Measurements from ENCODE around the gene LBHD1.
"Not testable (repeated sequence)": the region's sequence is repeated elsewhere in the genome, so short reads cannot be mapped to it uniquely, and the experiment has no call there.

Gene LBHD1

DNA sequence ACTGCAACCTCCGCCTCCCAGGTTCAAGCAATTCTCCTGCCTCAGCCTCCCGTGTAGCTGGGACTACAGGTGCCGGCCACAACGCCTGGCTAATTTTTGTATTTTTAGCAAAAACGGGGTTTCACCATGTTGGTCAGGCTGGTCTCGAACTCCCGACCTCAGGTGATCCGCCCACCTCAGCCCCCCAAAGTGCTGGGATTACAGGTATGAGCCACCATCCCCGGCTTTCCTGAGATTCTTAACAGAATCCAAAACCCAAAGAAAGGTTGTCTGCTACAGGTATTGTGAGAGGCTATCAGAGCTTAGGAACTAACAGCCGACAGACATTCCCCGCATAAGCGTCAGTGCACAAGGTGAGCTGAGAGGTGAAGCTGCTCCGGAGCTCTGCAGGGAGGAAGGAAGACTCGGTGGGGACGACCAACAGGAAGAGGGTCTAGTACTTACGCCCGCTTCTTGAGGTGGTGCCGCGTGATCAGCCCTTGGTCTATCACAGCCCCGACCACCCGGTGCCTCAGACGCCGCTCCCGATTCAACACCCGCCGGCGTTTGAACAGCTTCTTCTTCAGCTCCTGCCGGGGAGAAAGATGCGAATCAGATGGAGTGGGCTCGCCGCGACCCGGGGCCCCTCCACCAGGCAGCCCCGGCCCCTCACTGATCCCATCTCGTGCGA lies 7.5 kb downstream of the LBHD1 start:
- DNase-seq (ENCODE audit: low read depth): peak; percentile 59

DNA sequence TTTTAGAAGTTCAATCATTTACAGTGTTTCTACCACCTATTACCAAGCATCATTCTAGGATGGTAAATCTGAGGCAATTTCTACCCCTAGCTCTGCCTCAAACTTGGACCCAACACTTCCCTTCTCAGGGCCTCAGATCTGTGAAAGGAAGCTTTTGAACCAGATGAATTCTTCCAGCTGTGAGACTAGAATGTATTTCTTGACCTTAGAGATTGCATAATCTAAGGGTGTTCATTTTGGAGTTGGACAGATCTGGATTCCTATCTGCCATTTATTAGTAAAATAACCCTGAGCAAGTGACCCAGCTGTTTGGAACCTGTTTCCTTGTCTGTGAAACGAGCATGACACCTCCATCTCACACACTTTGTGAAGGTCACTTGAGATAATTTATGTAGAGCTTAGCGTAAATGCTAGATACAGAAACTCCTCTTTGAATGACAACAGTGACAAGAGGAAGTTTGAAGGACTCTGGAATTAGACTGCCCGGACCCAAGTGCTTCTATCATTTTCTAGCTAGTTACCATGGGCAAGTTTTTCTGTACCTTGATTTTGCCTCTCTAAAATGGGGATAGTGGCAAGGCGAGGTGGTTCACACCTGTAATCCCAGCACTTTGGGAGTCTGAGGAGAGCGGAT lies 15.2 kb downstream of the LBHD1 start:
- DNase-seq (ENCODE audit: low read depth): no peak

- no peak for DNase-seq (ENCODE audit: low read depth)
These were observed 17.8 kb downstream of the LBHD1 start for GRCh38 chr11:62654297-62654696.

DNA sequence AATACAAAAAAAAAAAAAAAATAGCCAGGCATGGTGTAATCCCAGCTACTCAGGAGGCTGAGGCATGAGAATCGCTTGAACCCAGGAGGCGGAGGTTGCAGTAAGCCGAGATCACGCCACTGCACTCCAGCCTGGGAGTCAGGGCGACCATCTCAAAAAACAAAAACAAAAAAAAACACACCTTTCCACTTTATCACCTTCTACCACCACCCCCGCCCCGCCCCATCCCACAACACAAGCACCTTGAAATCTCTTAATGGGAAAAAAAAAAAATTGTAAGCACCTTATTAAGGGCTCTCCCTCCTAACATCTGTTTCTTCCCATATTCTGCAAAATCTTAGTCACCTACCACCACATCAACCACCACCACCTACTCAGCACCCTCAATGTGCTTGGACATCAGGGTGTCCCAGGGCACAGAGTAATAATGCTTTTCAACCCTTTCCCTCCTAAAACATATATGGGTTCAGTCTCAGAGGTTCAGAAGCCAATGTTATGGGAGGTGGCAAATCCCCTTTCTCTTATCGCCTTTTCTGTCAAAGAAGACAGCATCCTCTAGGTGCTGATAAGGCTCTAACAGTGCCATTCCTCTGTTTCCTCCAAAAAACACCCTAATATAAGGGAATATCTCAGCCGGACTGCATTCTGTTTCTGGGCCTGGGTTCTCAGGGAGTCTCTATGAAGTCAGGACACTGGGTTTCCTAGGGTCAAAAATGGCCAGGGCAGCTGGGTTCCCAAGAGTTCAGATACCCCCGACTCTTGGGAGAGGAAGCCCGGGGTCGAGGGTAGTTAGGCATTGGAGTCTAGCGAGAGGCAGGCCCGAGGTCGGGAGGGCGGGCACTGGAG lies 19.7 kb downstream of the LBHD1 start:
- no peak for DNase-seq (ENCODE audit: low read depth)

- DNase-seq (ENCODE audit: low read depth): not testable (repeated sequence)
These were observed 21.8 kb downstream of the LBHD1 start for GRCh38 chr11:62650283-62650682.

DNA sequence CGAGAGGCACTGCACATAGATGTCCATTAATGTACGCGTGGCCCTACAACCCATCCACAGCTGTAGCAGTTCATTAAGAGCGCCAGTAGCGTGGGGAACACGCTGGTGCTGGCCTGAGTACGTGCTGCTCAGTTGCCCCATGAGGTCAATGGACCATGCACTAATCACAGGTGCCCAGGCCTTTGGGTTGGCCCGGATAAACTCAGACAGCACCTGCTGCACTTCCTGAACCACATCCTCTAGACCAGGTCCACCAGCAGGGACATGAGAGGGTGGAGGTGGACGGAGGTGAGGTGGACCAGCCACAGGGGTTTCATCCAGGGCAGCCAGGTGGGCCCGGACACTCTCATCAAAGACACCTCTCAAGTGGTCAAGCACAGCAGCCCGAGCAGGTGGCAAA lies 22.6 kb downstream of the LBHD1 start:
- no peak for DNase-seq (ENCODE audit: low read depth)

- DNase-seq (ENCODE audit: low read depth): no peak
These were observed 23.1 kb downstream of the LBHD1 start for GRCh38 chr11:62648967-62649364.

DNA sequence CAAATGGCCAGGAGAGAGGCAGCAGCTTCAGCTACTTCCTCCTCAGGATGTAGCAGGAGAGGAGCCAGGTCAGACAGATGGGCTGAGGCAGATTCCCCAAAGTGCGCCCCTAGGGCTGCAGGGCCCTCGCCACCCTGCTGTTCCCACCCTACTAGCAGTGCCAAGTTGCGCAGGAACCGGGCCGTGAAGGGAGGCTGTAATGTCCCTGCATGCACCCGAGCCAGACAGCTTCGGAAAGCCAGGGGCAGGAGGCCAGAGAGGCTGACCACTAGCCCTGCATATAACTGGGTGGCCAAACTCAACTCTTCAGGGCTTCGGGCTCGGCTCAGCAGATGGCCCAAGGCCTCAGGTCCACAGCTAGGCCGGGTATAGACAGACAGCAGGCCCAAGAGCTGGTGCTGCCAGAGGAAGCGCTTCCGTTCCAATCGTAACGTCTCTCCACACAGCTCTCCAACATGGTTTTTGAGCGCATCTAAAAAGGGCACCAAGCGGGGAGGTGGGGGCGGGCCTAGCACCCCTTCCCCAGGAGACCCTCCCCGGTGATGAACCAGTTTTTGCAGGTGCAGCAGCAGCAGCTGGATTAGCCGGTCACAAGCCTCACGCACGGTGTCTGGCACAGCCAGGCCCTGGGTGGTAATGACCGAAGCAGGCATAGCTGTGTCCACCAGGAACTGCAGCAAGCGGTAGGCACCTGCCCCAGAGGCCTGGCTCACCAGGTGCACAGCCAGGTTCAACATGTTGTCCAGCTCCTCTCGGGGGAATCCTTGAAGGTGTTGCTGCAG lies 23.7 kb downstream of the LBHD1 start:
- DNase-seq (ENCODE audit: low read depth): no peak

- DNase-seq (ENCODE audit: low read depth): no peak
These were observed 24.5 kb downstream of the LBHD1 start for GRCh38 chr11:62647609-62648005.

- no peak for DNase-seq (ENCODE audit: low read depth)
These were observed 25.1 kb downstream of the LBHD1 start for GRCh38 chr11:62646825-62647608.

GRCh38 chr11:62645946-62646824 lies 25.9 kb downstream of the LBHD1 start, which contains the start of gene GANAB:
Gene GANAB, minus strand, starts transcription at chr11:62646613. Its CDS starts 14 bp downstream, at chr11:62646599.
- peak; percentile 95 for DNase-seq (ENCODE audit: low read depth)

DNA sequence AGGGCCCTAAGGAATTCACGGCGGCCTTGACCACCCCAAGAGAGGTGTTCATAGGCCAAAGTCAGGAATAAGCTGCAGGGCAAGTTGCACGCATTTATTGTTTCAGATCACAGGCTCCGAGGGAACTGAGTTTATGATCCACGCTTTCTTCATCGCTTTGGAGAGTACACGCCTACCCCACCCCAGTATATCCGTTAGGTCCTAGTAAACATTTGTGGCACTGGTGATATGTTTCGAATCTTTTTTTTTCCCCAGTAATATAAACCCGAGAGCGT lies 26.5 kb downstream of the LBHD1 start:
- DNase-seq (ENCODE audit: low read depth): no peak

DNA sequence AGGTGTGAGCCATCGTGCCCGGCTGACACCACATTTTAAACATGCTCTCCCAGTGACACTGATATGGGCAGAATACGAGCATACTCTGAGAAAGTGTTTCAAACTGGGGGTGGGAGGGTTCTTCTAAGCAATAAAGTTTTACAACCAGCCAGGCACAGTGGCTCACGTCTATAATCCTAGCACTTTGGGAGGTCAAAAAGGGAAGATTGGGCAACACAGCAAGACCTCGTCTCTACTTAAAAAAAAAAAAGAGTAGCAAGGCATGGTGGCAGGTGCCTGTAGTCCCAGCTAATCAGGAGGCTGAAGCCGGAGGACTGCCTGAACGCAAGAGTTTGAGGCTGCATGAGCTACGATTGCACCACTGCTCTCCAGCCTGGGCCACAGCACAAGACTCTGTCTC lies 27.8 kb downstream of the LBHD1 start:
- no peak for DNase-seq (ENCODE audit: low read depth)

- DNase-seq (ENCODE audit: low read depth): no peak
These were observed 39.6 kb downstream of the LBHD1 start for GRCh38 chr11:62632492-62632891.

- DNase-seq (ENCODE audit: low read depth): peak; percentile 19
These were observed 44.4 kb downstream of the LBHD1 start for GRCh38 chr11:62627713-62628112.

DNA sequence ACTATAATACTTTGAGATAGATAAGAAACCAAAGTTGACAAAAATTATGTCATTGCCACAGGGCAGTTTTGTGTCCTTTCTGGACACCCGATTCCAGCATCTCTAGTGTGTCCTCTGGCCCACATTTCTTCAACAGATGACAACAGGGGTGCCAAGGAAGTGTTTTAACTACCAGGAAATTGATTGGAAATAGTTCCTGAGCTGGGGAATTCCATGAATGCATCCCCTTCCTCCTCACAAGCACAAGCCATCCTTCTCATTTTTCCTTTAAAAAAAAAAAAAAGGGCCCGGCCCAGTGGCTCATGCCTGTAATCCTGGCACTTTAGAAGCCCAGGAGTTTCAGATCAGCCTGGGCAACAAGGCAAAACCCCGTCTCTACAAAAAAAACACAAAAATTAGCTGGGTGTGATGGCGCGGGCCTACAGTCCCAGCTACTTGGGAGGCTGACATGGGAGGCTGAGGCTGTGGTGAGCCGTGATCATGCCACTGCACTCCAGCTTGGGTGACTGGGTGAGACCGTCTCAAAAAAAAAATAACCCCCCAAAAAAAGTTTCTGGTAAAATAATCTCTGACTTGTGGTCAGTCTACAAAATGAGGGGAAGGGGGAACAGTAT lies 49.5 kb downstream of the LBHD1 start:
- no peak for DNase-seq (ENCODE audit: low read depth)

DNA sequence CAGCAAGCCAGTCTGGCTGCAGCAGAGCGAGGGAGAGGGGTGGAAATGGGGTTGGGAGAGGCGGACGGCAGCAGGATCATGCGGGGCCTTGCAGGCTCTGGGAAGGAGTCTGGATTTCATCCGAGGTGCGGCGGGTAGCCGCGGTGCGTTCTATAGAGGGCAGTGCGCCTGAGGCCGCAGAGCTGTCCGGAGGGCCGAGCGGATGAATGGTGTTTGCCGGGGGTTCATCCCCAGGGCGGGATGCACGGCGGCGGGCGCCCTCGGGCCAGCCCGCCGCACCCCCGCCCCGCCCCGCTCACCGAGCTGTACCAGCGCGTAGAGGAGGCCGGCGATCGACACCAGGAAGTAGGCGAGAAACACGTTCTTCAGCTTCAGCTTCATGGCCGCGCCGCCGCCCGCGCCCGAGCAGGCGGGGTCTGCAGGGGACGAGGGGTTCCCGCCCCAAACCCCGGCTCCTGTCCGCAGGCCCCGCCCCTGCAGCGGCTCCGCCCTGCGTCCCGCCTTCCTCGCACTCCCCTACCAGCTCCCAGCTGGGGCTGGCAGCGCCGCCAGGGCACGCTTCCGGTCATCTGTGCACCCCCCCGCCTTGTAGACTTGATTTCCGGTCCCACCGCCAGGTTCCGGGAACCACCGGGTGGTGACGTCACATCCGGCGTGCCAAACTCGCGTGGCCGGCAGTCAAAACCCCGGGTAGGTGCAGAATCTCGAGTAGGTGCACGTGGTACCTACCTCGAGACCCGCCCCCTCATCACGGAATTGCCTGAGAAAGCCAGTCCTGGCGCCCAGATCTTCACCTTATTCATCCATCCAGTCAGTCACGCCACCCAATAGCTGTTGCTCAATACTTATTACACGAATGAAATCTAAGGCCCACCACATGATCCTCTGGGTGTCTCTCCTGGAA lies 50.2 kb downstream of the LBHD1 start, which contains the start of gene B3GAT3:
B3GAT3 (minus strand) TSS at position 420 of the 904 bp plus-strand sequence; CDS start at position 381, 39 bp downstream.
- peak; percentile 99 for DNase-seq (ENCODE audit: low read depth)

DNA sequence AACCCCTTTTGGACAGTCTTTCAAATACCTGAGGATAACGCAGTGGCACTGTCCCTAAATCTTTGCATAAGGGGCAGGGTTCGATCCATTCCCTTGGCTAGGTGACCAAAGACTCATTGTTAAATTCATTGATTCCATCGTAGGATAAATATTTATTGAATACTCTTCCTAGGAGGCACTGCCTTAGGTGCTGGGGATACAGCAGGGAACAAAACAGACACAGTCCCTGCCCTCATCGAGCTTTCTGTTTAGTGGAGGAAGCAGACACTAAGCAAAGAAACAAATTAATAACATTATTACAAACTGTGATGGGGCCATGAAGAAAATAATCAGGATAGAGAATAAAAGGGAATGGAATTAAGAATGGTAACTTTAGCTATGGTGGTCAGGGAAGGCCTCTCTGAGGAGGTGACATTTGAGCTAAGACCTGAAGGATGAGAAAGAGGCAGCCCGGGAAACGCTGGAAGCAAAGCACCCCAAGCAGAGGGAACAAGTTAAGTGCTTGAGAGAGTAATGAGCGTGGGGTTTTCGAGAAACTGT lies 51.0 kb downstream of the LBHD1 start:
- no peak for DNase-seq (ENCODE audit: low read depth)

GRCh38 chr11:62616957-62617356 lies 55.1 kb downstream of the LBHD1 start:
- not testable (repeated sequence) for DNase-seq (ENCODE audit: low read depth)

Data from amniotic epithelial cell (primary cell).